Raji (cell line): ENCODE measurements around the gene JAML.

Experiments used
- POLR2A ChIP-seq: IDR thresholded peaks from 2 replicates; pipeline ENCODE4 v1.6.1; 2011; ENCODE audit warnings: low read depth, low read length, control low read depth; ENCODE audit not compliant: insufficient read depth

JAML gene

DNA sequence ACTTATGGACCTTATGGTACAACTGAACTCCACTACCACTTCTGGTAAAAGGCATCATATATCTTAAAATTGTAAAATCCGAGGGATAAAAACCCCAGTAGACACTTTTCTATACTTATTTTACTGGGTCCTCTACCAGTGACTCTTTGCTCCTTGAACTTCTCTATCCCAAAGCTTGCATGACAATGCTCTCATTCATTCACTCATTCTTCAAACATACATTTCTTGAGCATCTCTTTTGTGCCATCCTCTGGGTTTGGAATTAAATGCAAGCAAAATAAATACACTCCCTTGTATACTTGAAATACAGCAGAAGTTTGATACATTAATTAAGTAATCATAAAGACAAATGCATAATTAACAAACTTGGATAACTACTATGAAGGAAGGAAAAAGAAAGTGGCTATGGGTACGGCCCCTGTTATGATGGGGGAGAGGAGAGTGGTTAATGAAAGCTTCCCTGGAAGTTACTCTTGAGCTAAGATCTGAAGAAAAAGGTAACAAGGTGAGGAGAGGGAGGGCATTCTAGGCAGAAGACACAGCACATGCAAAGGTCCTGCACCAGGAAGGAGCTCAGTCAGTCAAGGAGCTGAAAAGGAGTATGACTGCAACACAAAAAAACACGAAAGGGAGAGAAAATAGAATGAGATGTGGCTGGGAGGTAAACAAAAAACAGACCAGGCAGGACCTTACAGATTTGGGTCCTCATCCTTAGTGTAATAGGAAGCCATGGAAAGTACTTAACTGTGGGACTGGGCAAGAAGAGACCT lies 19.4 kb upstream of the JAML start:
- TF ChIP-seq POLR2A, result no peak

DNA sequence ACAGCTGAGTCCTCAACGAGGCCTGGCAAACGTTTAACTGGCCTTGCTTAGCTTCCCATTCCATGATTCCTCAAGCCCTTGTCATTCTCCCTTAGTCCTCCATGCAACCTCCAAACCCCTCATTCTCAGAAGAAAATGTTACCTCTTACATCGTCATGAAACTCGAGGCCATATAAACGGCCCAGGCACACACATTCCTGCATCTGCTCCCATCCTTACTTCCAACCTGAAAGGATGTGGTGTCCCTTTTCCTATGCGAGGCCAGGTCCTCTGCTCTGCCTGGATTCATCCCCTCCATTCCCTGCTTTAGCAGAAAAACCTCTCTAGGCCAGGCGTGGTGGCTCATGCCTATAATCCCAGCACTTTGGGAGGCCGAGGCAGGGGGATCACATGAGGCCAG lies 18.4 kb upstream of the JAML start:
- TF ChIP-seq POLR2A, result no peak

DNA sequence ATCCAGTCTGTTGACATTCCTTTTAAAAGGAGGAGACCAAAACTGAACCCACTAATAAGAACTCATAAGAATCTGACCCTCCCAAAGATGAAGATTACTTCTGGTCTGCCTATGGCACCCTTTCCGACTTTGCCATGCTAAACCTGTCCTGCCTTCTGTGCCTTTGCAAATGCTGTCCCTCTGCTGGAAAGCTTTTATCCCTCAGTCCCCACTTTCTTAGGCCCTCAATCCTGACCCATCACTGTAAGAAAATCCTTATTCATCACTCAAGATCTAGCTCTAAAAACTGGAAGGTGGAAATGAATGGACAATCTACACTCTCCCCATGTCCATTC lies 16.9 kb upstream of the JAML start:
- TF ChIP-seq POLR2A, result no peak

DNA sequence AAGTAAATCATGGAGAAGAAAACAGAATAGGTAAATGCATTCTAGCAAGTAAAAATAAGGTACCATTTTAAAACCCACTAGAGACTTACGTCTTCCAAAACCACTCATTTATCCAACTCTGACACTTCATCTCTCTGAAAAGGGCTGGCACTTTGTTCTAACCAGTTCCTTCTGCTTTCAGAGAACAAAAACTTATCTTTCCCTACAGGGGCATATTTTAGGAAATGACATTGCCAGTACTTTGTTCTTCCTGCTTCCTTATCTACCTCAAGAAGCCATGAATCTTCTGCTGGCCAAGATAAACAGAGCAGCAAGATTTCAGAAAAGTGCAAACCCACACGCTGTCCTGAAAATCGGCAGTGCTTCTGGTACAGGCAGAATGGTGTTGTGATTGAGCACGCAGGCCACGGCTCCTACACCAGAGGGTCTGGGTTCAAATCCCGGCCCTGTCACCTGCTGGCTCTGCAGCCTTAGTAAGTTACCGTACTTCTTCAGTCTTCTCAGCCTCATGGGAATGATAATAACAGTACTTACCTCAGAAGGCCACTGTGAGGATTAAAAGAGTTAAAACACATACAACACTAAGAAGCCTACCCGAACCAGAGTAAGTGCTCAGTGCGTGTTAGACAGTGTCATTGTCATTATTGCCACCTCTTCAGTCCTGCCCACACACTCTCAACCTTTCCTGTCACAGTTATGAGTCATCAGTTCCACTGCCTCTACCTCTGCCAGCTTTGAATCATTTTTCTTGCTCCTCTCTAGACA lies 16.4 kb upstream of the JAML start:
- no peak for TF ChIP-seq POLR2A

DNA sequence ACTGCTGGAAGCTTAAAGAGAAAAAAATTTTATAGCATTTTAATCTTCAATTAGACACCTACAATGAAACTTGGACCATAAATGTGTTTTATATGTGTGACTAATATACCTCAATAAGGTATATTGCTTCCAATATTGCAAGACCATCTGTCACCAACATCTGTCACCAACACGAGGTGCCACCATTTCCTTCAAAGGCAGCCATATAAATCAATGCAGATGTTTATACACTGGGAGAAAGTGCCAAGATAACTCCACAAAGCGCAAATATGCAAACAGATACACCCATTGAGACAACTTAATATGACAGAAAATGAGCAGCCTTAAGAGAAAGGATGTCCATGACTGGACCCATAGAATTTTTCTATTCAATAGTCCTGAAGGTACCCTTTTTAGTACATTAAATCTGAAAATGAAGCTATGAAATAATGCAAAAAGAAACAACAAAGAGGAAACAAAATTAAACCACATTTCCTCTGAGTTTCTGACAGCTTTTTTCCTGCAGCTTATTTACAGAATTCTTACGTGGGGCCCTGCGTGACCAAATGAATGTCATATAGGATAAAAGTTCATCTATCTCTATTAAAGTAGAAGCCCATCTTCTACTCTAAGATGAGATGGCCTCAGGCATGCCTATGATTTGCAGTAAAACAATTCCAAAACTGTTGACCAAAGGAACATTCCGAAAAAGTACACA lies 14.8 kb upstream of the JAML start:
- no peak for TF ChIP-seq POLR2A

DNA sequence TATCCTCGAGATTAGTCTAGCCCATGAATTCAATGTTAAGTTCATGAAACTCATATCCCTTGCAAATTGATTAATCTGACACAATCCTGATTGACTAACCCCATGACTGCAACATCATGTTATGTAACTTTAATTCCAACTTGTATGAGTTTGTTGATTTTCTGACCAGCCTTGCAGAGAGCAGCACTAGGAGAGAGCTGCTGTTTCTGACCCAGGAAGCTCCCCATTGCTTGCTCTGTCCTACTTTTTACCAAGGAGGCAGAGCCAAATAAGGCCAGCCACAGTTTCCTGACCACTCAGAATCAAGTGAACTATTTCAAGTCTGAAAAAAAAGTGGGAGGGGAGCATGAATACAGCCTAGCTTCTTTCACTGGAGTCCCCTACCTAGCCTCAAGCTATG lies 14.1 kb upstream of the JAML start:
- no peak for TF ChIP-seq POLR2A

DNA sequence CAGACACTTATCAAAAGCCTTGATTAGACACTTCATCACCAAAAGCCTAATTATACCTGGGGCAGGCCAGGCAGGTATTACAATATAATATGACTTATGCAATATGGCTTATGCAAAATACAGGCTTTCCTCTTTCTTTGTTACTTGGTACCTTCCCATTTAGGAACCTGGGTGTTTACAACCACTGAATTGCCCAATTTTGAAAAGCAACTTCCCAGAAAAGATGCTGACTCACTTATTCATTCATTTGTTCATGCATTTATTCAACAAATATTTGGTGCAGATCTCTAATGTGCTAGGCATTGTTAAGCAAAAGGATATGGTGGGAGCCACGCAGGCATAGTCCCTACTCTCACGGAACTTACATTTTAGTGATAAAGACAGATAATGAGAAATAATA lies 13.6 kb upstream of the JAML start:
- no peak for TF ChIP-seq POLR2A

DNA sequence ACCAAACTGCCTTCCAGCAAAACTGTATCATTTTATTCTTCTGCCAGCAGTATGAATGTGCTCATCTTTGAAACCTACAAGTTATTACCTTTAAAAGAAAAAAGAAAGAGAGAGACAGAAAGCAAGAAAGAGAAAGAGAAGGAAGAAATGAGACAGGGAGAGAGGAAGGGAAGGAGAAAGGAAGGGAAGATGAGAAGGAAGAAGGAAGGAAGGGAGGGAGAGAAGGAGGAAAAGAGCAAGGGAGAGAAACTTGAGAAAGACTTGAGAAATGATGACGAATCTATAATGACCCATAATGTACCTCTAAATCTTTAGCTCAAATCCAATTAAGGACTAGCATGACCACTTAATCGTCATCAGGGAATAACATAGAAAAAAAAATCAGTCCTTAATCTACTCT lies 11.4 kb upstream of the JAML start:
- TF ChIP-seq POLR2A, result no peak

DNA sequence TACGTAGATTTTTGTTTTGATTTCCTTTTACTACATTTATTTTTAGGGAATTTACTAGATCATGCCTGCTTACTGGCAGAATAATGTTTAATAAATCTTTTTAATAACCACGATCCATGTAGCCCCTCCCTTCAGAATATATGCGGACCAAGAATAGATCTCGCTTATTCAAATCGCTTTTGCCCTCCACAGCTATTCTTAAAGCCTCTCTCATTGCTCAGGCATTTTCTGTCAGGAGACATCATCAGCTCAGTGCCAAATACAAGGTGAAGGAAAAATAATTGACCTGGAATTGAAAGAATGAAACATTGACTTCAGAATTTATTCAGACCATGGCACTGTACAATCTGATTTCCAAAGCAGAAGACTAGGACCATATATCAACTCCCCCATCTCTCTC lies 10.0 kb upstream of the JAML start:
- TF ChIP-seq POLR2A, result no peak

DNA sequence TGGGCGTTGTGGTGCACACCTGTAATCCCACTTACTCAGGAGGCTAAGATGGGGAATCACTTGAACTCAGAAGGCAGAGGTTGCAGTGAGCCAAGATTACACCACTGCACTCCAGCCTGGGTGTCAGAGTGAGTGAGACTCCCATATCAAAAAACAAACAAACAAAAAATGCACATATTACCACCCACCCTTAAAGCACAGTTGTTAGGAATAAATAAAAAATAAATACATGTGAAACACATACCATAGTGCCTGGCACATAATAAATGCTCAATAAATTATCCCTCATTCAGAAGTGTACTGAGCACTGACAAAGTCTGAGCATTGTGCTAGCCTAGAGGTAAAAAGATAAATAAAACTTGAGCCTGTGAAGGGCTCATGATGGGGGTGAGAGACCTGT lies 9.0 kb upstream of the JAML start:
- TF ChIP-seq POLR2A, result no peak

DNA sequence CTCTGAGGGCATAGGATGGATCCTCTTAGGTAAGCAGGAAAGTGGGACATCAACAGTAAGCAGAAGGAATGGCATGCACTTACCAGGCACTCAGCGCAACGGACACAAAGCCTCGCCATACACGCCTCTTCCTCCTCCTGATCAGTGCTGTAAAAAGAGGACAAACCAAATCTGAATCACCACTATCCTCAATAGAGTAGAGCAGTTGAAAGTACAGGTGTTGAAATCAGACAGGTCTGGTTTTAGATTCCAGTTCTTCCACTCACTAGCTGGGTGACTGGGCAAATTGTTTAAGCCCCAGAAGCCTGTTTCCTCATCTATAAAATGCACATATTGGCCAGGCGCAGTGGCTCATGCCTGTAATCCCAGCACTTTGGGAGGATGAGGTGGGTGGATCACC lies 8.6 kb upstream of the JAML start:
- no peak for TF ChIP-seq POLR2A

DNA sequence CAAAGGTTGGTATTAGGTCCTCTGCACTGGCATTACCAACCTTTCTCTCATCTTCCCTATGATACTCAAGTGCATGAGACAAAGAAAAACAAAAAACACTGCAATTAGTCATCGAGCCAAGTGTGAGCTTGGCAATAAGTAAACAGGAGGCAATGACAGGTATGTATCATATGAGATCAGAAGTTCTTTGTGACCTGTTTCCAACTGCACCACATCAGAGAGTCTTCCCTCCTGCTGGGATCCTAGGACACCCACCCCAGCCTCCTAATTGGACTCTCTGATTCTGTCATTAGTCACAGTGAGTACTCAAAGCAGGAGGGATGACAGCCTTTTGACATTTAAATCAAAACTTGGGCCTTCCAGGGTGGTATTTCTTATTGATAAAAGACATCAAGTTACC lies 7.8 kb upstream of the JAML start:
- TF ChIP-seq POLR2A, result no peak

DNA sequence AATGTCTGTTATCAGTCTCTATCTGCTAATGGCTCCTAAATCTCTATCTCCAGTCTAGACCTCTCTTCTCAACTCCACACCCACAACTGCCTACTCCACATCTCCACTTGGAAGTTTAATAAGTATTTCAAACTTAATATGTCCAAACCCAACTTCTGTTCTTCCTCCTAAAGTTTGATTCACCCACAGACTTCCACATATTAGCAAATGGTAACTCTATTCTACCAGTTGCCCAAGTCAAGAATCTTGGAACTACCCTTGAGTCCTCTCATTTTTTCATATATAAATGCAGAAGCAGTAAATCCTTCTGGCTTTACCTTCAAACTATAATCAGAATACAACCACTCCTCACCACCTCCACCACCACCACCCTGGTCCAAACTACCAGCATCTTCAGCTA lies 6.7 kb upstream of the JAML start:
- no peak for TF ChIP-seq POLR2A

DNA sequence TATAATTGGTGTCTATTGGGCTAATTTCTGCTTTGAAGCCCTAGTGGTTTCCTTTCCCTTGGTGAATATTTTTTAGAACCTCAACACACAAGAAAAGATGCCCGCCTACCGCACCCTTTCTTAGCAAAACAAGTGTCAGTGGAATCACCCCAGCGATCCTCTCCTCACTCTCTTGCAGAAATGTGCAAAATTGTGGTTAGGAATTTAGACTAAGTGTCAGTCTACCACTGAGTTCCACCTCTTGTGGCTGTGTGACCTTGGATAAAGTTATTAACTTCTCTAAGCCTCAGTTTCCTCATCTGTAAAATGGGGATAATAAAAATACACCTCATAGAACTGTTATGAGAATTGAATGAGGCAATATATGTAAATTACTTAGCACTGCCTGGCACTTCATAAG lies 5.3 kb upstream of the JAML start:
- no peak for TF ChIP-seq POLR2A

DNA sequence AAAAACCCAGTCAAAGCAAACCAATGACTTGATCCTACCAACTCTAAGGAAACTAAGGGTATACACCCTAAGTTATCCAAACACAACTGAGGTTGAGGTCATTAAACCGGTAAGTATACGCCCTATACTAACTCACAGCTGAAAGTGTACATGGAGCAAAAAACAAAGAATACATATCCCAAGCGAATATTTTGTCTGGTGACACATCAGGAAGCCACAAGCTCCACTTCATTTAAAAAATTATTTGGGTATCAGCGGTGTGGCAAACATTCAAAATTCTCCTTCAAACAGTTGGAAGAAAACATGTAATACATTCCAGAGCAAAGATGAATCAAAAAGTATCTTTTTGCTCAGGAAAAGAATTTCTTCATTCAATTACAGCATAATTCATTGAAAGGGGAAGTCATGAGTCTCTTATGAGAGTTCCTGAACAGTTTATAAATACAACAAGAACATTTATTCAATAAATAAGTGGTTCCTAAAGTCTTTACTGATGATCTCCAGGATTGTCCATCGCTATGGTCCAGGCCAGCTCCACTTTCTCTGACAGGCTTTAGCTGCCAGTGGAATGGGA lies 4.5 kb upstream of the JAML start:
- no peak for TF ChIP-seq POLR2A

DNA sequence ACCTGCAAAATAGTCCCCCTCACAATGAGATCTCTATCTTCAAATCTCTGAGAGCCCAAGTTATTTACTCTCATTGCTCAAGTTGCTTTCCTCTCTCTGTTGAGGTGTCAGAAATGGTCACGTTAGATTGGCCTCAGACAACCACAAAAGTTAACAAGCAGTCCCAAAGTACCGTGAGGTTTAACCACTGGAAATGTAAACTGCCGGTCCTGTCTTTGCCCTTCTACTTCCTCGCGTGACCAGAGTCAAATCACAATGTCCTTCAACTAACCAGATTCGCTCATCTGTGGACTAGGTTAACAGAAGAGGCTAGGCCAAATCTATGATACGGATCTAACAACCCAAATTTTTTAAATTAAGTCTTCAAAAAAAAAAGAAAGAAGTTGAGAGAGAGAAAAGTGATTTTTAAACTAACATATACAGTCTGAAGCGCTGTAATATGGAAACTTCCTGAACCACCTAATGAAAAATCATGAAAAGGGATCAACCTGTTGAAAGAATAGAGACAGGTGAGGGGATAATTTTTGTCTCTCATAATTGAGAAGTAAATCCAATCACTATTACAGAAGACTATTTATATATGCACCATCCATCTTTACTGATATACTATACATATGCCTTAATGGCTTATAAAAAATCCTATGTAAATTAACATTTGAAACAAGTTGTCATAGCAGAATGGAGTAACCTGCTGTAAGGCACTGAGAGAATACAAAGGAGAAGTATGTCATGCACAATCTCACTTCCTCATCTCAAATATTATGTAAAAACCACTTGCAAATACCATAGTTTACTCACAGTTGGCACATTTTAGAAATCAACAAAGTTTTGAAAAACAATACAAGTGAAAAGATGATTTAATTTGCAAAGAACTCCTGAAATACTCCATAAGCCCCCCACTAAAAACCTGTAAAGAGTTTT lies 3.3 kb upstream of the JAML start:
- TF ChIP-seq POLR2A, result no peak

DNA sequence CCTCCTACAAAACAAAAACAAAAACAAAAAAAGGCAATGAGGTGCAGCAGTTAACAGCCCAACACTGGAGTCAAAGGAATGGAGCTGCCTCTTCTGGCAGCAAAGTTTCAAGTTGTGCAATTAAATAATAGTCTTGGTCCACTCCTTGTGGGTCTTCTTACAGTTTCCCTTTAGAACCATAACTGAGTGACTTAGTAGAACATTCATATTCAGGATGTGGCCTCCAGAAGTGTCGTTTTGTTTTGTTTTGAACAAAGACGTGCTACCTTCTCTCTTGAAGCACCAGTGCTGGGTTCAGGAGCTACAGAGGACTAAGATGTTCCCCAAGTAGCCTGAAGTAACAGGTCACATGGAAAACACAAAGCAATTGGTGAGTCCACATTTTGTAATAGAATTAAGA lies 2.0 kb upstream of the JAML start:
- no peak for TF ChIP-seq POLR2A
